ENCODE measurements around the gene EFNA3.

Gene EFNA3

DNA sequence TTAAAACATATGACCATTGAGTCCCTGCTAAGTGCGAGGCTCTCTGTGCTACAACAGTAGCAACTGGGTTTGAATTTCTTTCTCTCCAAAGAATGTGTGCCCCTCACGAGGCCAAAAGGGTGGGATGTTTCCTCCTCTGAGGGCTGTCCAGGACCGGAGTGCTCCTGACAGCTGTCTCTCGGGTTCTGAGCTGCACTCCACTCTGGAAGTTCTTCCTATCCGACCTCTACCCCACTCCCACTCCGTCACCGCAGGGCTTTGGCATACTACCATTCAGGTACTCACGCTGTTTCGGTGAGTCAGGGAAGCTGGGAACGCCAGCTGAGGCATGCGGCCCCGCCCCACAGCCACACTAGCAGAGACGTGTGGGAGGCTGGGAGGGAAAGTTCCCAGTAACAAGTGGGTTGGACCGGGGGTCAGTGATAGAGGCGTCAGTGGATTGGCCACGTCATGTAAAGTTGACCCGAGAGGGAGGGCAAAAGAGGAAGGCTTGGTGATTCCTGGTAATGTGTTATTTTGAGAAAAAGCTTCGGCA lies 56.3 kb downstream of the EFNA3 start (continued):
- TF ChIP-seq ZNF707 (tag by site-specific recombination; IDR thresholded peaks at IDR 0.05) (no peak), ZNF280D (tag by site-specific recombination; IDR thresholded peaks at IDR 0.05) (no peak), ZNF404 (tag by site-specific recombination; IDR thresholded peaks at IDR 0.05) (no peak), YY1 (tag by site-specific recombination; IDR thresholded peaks at IDR 0.05) (no peak), ZFP3 (tag by site-specific recombination; IDR thresholded peaks at IDR 0.05; ENCODE audit: low read depth) (no peak), ZNF76 (tag by site-specific recombination; IDR thresholded peaks at IDR 0.05; ENCODE audit: borderline replicate concordance, low read depth) (peak; percentile 86), REPIN1 (tag by site-specific recombination; IDR thresholded peaks at IDR 0.05; ENCODE audit: low read depth) (no peak), KLF10 (tag by site-specific recombination; IDR thresholded peaks at IDR 0.05) (peak; percentile 96), ZNF133 (tag by site-specific recombination; IDR thresholded peaks at IDR 0.05) (no peak), ZSCAN23 (tag by site-specific recombination; IDR thresholded peaks at IDR 0.05) (no peak), ZIC2 (tag by site-specific recombination; IDR thresholded peaks at IDR 0.05) (peak; percentile 71), ZNF654 (tag by site-specific recombination; IDR thresholded peaks at IDR 0.05; ENCODE audit: low read depth) (no peak), ZNF335 (tag by site-specific recombination; conservative IDR thresholded peaks at IDR 0.05) (no peak), IKZF3 (tag by site-specific recombination; IDR thresholded peaks at IDR 0.05) (peak; percentile 24; the same call in 1 of the 2 replicates), ZNF362 (tag by site-specific recombination; IDR thresholded peaks at IDR 0.05) (no peak), ZNF777 (tag by site-specific recombination; IDR thresholded peaks at IDR 0.05; ENCODE audit: borderline replicate concordance) (no peak), ZBTB21 (tag by site-specific recombination; IDR thresholded peaks at IDR 0.05) (peak; percentile 72), ZNF571 (tag by site-specific recombination; IDR thresholded peaks at IDR 0.05) (no peak), ZNF140 (tag by site-specific recombination; IDR thresholded peaks at IDR 0.05) (no peak)
- TF ChIP-seq, protein P1, sequence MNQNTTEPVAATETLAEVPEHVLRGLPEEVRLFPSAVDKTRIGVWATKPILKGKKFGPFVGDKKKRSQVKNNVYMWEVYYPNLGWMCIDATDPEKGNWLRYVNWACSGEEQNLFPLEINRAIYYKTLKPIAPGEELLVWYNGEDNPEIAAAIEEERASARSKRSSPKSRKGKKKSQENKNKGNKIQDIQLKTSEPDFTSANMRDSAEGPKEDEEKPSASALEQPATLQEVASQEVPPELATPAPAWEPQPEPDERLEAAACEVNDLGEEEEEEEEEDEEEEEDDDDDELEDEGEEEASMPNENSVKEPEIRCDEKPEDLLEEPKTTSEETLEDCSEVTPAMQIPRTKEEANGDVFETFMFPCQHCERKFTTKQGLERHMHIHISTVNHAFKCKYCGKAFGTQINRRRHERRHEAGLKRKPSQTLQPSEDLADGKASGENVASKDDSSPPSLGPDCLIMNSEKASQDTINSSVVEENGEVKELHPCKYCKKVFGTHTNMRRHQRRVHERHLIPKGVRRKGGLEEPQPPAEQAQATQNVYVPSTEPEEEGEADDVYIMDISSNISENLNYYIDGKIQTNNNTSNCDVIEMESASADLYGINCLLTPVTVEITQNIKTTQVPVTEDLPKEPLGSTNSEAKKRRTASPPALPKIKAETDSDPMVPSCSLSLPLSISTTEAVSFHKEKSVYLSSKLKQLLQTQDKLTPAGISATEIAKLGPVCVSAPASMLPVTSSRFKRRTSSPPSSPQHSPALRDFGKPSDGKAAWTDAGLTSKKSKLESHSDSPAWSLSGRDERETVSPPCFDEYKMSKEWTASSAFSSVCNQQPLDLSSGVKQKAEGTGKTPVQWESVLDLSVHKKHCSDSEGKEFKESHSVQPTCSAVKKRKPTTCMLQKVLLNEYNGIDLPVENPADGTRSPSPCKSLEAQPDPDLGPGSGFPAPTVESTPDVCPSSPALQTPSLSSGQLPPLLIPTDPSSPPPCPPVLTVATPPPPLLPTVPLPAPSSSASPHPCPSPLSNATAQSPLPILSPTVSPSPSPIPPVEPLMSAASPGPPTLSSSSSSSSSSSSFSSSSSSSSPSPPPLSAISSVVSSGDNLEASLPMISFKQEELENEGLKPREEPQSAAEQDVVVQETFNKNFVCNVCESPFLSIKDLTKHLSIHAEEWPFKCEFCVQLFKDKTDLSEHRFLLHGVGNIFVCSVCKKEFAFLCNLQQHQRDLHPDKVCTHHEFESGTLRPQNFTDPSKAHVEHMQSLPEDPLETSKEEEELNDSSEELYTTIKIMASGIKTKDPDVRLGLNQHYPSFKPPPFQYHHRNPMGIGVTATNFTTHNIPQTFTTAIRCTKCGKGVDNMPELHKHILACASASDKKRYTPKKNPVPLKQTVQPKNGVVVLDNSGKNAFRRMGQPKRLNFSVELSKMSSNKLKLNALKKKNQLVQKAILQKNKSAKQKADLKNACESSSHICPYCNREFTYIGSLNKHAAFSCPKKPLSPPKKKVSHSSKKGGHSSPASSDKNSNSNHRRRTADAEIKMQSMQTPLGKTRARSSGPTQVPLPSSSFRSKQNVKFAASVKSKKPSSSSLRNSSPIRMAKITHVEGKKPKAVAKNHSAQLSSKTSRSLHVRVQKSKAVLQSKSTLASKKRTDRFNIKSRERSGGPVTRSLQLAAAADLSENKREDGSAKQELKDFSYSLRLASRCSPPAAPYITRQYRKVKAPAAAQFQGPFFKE (tag by site-specific recombination; IDR thresholded peaks at IDR 0.05; ENCODE audit: borderline replicate concordance) = no peak
- TF ChIP-seq, protein P2, sequence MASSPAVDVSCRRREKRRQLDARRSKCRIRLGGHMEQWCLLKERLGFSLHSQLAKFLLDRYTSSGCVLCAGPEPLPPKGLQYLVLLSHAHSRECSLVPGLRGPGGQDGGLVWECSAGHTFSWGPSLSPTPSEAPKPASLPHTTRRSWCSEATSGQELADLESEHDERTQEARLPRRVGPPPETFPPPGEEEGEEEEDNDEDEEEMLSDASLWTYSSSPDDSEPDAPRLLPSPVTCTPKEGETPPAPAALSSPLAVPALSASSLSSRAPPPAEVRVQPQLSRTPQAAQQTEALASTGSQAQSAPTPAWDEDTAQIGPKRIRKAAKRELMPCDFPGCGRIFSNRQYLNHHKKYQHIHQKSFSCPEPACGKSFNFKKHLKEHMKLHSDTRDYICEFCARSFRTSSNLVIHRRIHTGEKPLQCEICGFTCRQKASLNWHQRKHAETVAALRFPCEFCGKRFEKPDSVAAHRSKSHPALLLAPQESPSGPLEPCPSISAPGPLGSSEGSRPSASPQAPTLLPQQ (tag by site-specific recombination; IDR thresholded peaks at IDR 0.05) = no peak

All from HEK293 (cell line).